AG04449 (cell line): Measurements from ENCODE around the gene SHFL.

Experiments used
- CTCF ChIA-PET: fragments of 350-600 bp; formaldehyde crosslinking; extraction: SDS; loops from one replicate; lab custom pipeline; 2021; ENCODE audit warnings: antibody characterized with exemption; lab: Yijun Ruan, JAX
- POLR2A ChIA-PET: fragments of 400-600, 350-600 bp; formaldehyde crosslinking; extraction: SDS; loops from one replicate; lab custom pipeline; 2020; ENCODE audit warnings: antibody characterized with exemption, inconsistent platforms; lab: Yijun Ruan, JAX
- DNase-seq: peaks from one replicate; pipeline ENCODE4 v3.0.0-alpha.2; 2010; ENCODE audit warnings: low read depth, low spot score
- H3K4me3 ChIP-seq: 2 replicates; pipeline ENCODE4 v1.5.1; 2011; ENCODE audit warnings: low read depth, mild to moderate bottlenecking, control low read depth, low read length
- CTCF ChIP-seq: IDR thresholded peaks from one replicate; pipeline ENCODE4 v1.5.1; 2011; ENCODE audit warnings: mild to moderate bottlenecking, moderate library complexity, low read length, control low read depth, inconsistent platforms; ENCODE audit not compliant: insufficient read depth; ENCODE audit errors: missing control alignments

SHFL gene

GRCh38 chr19:10069046-10069445, 17.1 kb upstream of the SHFL start:
- no peak overlapping the region for H3K4me3 ChIP-seq
- ChIA-PET POLR2A (no interaction called here), CTCF (interaction anchor here (0.7 to 1.1 kb wide), 3 partner anchors 30 to 138 kb away, joined by 3 to 5 read pairs (median 5); no protein-coding TSS in a partner anchor)
- no peak for TF ChIP-seq CTCF
- no peak for DNase-seq

- H3K4me3 ChIP-seq = no peak overlapping the region
- ChIA-PET CTCF (no interaction called here), POLR2A (no interaction called here)
- no peak for DNase-seq
- no peak for TF ChIP-seq CTCF
Measured at GRCh38 chr19:10070730-10071446, 15.2 kb upstream of the SHFL start.

- H3K4me3 ChIP-seq = no peak overlapping the region
Measured at GRCh38 chr19:10074153-10074552, 12.0 kb upstream of the SHFL start.

GRCh38 chr19:10076535-10076934, 9.6 kb upstream of the SHFL start:
- POLR2A ChIA-PET = no interaction called here
- H3K4me3 ChIP-seq = no peak overlapping the region
- TF ChIP-seq CTCF = no peak
- no peak for DNase-seq
- CTCF ChIA-PET = no interaction called here

More at GRCh38 chr19:10074153-10074552, 12.0 kb upstream of the SHFL start:
- TF ChIP-seq CTCF = peak; percentile 4
- no peak for DNase-seq
- CTCF ChIA-PET = interaction anchor here (1.1 to 1.3 kb wide), 3 partner anchors 74 to 344 kb away, joined by 3 to 5 read pairs (median 3); no protein-coding TSS in a partner anchor
- POLR2A ChIA-PET = no interaction called here

- ChIA-PET CTCF (no interaction called here), POLR2A (no interaction called here)
- TF ChIP-seq CTCF = no peak
- no peak for DNase-seq
- no peak overlapping the region for H3K4me3 ChIP-seq
Measured at GRCh38 chr19:10078329-10078728, 7.8 kb upstream of the SHFL start.

- POLR2A ChIA-PET = no interaction called here
- no peak for TF ChIP-seq CTCF
- no peak overlapping the region for H3K4me3 ChIP-seq
- CTCF ChIA-PET = interaction anchor here (1.3 kb wide), 1 partner anchor 146 kb away, joined by 3 read pairs; no protein-coding TSS in a partner anchor
- no peak for DNase-seq
Measured at GRCh38 chr19:10079031-10079453, 7.1 kb upstream of the SHFL start.
